Esophagus squamous epithelium (tissue), 4 donors: ENCODE data around the gene ACSL1.

Source experiments
- CTCF ChIP-seq, 6 experiments: fragments of 450-650 bp in 4 of 6; fragments of 200-600 bp in 2 of 6; sonication (generic) in 2 of 6; IDR thresholded peaks; one replicate each; pipeline ENCODE4 v1.5.1; 2016 to 2019; ENCODE audit warnings: antibody characterized with exemption in 6 of 6, mild to moderate bottlenecking in 4 of 6, moderate library complexity in 4 of 6
- POLR2A ChIP-seq, 4 donors: fragments of 450-650 bp; IDR thresholded peaks; one replicate each; pipeline ENCODE4 v1.6.1; 2017; ENCODE audit warnings: antibody characterized with exemption in 4 of 4, mild to moderate bottlenecking in 4 of 4, moderate library complexity in 3 of 4

DNA sequence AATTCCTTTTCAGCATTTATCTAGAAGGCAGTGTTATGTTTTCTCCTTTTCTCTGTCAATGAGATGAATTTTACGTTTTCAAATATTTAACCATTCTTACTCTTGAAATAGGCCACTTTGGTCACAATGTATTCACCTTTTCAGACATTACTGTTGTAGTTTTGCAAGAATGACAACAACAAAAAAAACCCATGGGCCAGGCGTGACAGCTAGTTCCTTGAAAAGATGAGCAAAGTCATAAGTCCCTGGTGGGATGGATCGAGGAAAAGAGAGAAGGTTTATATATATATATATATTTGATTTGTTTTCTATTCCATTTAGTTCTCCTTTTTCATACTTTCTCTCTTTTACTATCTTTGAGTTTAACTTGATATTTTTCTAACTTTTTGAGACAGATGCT lies 38.1 kb upstream of the ACSL1 start:
- TF ChIP-seq CTCF (IDR thresholded peaks at IDR 0.05) (no peak), POLR2A (IDR thresholded peaks at IDR 0.05) (no peak)
